WTC11 (cell line): Measurements from ENCODE around the gene PROZ. TPM values are rescaled to one million over a fixed set of nuclear protein-coding genes. Genes with fewer than 3 reads are reported as not detected.

Source experiments
- ATAC-seq: fragments of 200-7000 bp; cut with Tn5 transposase; 2 replicates; pipeline ENCODE4 v1.10.0; 2021; ENCODE audit warnings: mild to moderate bottlenecking, moderate library complexity
- CTCF ChIA-PET: fragments of 300-600 bp; sonication (Branson Sonifier 250); formaldehyde crosslinking; loops from one replicate; lab custom pipeline; 2021; ENCODE audit warnings: antibody characterized with exemption; lab: Charles Lee
- POLR2A ChIA-PET: fragments of 350-600 bp; sonication (Branson Sonifier 250); formaldehyde crosslinking; loops from one replicate; lab custom pipeline; 2021; ENCODE audit warnings: antibody characterized with exemption; lab: Charles Lee
- DNase-seq: peaks from one replicate; pipeline ENCODE4 v3.0.0; 2021; ENCODE audit warnings: low spot score
- H3K27ac Mint-ChIP-seq: 2 replicates; pipeline ENCODE4 v1.8.0; 2021; ENCODE audit warnings: mixed read lengths
- H3K27me3 Mint-ChIP-seq: 2 replicates; pipeline ENCODE4 v1.8.0; 2021; ENCODE audit warnings: low read depth, mild to moderate bottlenecking, moderate library complexity, mixed read lengths
- H3K36me3 Mint-ChIP-seq: 2 replicates; pipeline ENCODE4 v1.8.0; 2021; ENCODE audit warnings: mixed read lengths
- H3K4me1 Mint-ChIP-seq: 2 replicates; pipeline ENCODE4 v1.8.0; 2022; ENCODE audit warnings: mixed read lengths
- H3K4me3 Mint-ChIP-seq: 2 replicates; pipeline ENCODE4 v1.8.0; 2021; ENCODE audit warnings: mild to moderate bottlenecking, moderate library complexity, mixed read lengths
- H3K9me3 Mint-ChIP-seq: 2 replicates; pipeline ENCODE4 v1.8.0; 2021; ENCODE audit warnings: mixed read lengths
- ARID4B ChIP-seq: sonication (generic); formaldehyde crosslinking; IDR thresholded peaks from 2 replicates; pipeline ENCODE4 v1.8.0; 2023; ENCODE audit warnings: missing genetic modification reagents, mild to moderate bottlenecking, borderline replicate concordance
- ATF1 ChIP-seq: sonication (generic); formaldehyde crosslinking; IDR thresholded peaks from 2 replicates; pipeline ENCODE4 v1.8.1; 2023; ENCODE audit warnings: mild to moderate bottlenecking, moderate library complexity, missing genetic modification reagents
- ATF2 ChIP-seq: sonication (generic); formaldehyde crosslinking; IDR thresholded peaks from 2 replicates; pipeline ENCODE4 v1.8.1; 2022; ENCODE audit warnings: low read depth, missing genetic modification reagents, borderline replicate concordance
- ATF3 ChIP-seq: sonication (generic); formaldehyde crosslinking; conservative IDR thresholded peaks from 2 replicates; pipeline ENCODE4 v1.8.1; 2022; ENCODE audit warnings: mild to moderate bottlenecking, missing genetic modification reagents
- E2F1 ChIP-seq: sonication (generic); formaldehyde crosslinking; IDR thresholded peaks from 2 replicates; pipeline ENCODE4 v1.8.0; 2022; ENCODE audit warnings: mild to moderate bottlenecking, missing genetic modification reagents
- ETV6 ChIP-seq: sonication (generic); formaldehyde crosslinking; IDR thresholded peaks from 2 replicates; pipeline ENCODE4 v1.8.1; 2022; ENCODE audit warnings: mild to moderate bottlenecking, missing genetic modification reagents
- KAT7 ChIP-seq: sonication (generic); formaldehyde crosslinking; IDR thresholded peaks from 2 replicates; pipeline ENCODE4 v1.8.1; 2023; ENCODE audit warnings: missing genetic modification reagents, mild to moderate bottlenecking, borderline replicate concordance
- NR2C2 ChIP-seq: sonication (generic); formaldehyde crosslinking; IDR thresholded peaks from 2 replicates; pipeline ENCODE4 v1.8.0; 2022; ENCODE audit warnings: mild to moderate bottlenecking, missing genetic modification reagents
- PRDM15 ChIP-seq: sonication (generic); formaldehyde crosslinking; IDR thresholded peaks from 2 replicates; pipeline ENCODE4 v1.8.0; 2022; ENCODE audit warnings: missing genetic modification reagents
- SMAD3 ChIP-seq: sonication (generic); formaldehyde crosslinking; IDR thresholded peaks from 2 replicates; pipeline ENCODE4 v1.8.0; 2022; ENCODE audit warnings: missing genetic modification reagents, mild to moderate bottlenecking, borderline replicate concordance
- ZMAT4 ChIP-seq: fragments of 250-450 bp; sonication (Bioruptor Pico); IDR thresholded peaks from 2 replicates; pipeline ENCODE4 v1.9.0; 2021; ENCODE audit warnings: mild to moderate bottlenecking
- ZNF232 ChIP-seq: sonication (generic); formaldehyde crosslinking; IDR thresholded peaks from 2 replicates; pipeline ENCODE4 v1.8.0; 2022; ENCODE audit warnings: mild to moderate bottlenecking, missing genetic modification reagents
- ZNF263 ChIP-seq: sonication (generic); formaldehyde crosslinking; IDR thresholded peaks from 2 replicates; pipeline ENCODE4 v1.8.1; 2022; ENCODE audit warnings: low read depth, mild to moderate bottlenecking, moderate library complexity, missing genetic modification reagents
- ZNF396 ChIP-seq: fragments of 250-450 bp; sonication (Bioruptor Pico); IDR thresholded peaks from 2 replicates; pipeline ENCODE4 v1.8.0; 2021; ENCODE audit warnings: mild to moderate bottlenecking, moderate library complexity, borderline replicate concordance
- ZNF512 ChIP-seq: sonication (generic); formaldehyde crosslinking; IDR thresholded peaks from 2 replicates; pipeline ENCODE4 v1.8.1; 2022; ENCODE audit warnings: missing genetic modification reagents, borderline replicate concordance
- ZNF671 ChIP-seq: fragments of 250-450 bp; sonication (Bioruptor Pico); IDR thresholded peaks from 2 replicates; pipeline ENCODE4 v1.8.0; 2021; ENCODE audit warnings: mild to moderate bottlenecking
- total RNA-seq: library from RNA; stranded (reverse); gene quantifications from 3 replicates; pipeline ENCODE4 v1.2.3, GENCODE V29; 2021

PROZ gene
- total RNA-seq, 1 experiment from 2014 or later = not detected

- CTCF ChIA-PET = no interaction called here
- TF ChIP-seq ZNF512 (CRISPR knock-in tag) = no peak
- no peak for TF ChIP-seq ATF3
- TF ChIP-seq ARID4B (CRISPR knock-in tag) = no peak
- TF ChIP-seq, all 79 proteins: peak for 0
- ATAC-seq (no peak), DNase-seq (no peak)
- H3K9me3 Mint-ChIP-seq = no peaks in the 10 kb centered on the region
- peak overlapping the region; percentile 95 for H3K27ac Mint-ChIP-seq
- POLR2A ChIA-PET = no interaction called here
- peak overlapping the region; percentile 78 for H3K4me3 Mint-ChIP-seq
- peaks cover 27% of the 10 kb centered on the region; the same call in 1 of the 2 replicates for H3K36me3 Mint-ChIP-seq
- H3K4me1 Mint-ChIP-seq = peaks cover 42% of the 10 kb centered on the region
- no peaks in the 10 kb centered on the region for H3K27me3 Mint-ChIP-seq
Observed at GRCh38 chr13:113210833-113211232, 52.4 kb downstream of the PROZ start.

GRCh38 chr13:113211774-113212173 lies 53.3 kb downstream of the PROZ start:
- Mint-ChIP-seq H3K4me1 (peaks cover 36% of the 10 kb centered on the region), H3K9me3 (no peaks in the 10 kb centered on the region), H3K36me3 (peaks cover 20% of the 10 kb centered on the region; the same call in 1 of the 2 replicates), H3K4me3 (peak overlapping the region; percentile 78), H3K27me3 (no peaks in the 10 kb centered on the region), H3K27ac (peak overlapping the region; percentile 75)
- ATAC-seq (peak; percentile 31), DNase-seq (peak; percentile 56)
- TF ChIP-seq ATF3 (no peak), PRDM15 (peak; percentile 49), ATF1 (CRISPR knock-in tag) (no peak)
- ChIA-PET CTCF (interaction anchor here (0.8 to 1.1 kb wide), 3 partner anchors 26 to 269 kb away, joined by 3 to 14 read pairs (median 4); no protein-coding TSS in a partner anchor), POLR2A (no interaction called here)

GRCh38 chr13:113216254-113217048 lies 58.0 kb downstream of the PROZ start:
- CTCF ChIA-PET = interaction anchor here (0.6 kb wide), 1 partner anchor 300 kb away, joined by 3 read pairs; no protein-coding TSS in a partner anchor
- DNase-seq (no peak), ATAC-seq (peak; percentile 72)
- no peaks in the 10 kb centered on the region for H3K9me3 Mint-ChIP-seq
- no peaks in the 10 kb centered on the region for H3K27me3 Mint-ChIP-seq
- H3K27ac Mint-ChIP-seq = no peak overlapping the region; the same call in 1 of the 2 replicates
- H3K36me3 Mint-ChIP-seq = peaks cover 24% of the 10 kb centered on the region
- peaks cover 18% of the 10 kb centered on the region for H3K4me1 Mint-ChIP-seq
- no peak overlapping the region for H3K4me3 Mint-ChIP-seq
- POLR2A ChIA-PET = no interaction called here
- TF ChIP-seq E2F1 (CRISPR knock-in tag) = no peak
- TF ChIP-seq ZNF671 (CRISPR knock-in tag) = no peak
- no peak for TF ChIP-seq ETV6 (CRISPR knock-in tag)
- no peak for TF ChIP-seq ZNF263 (CRISPR knock-in tag)
- no peak for TF ChIP-seq NR2C2 (CRISPR knock-in tag)
- TF ChIP-seq ATF2 (CRISPR knock-in tag) = no peak
- no peak for TF ChIP-seq KAT7 (CRISPR knock-in tag)
- TF ChIP-seq ZMAT4 (CRISPR knock-in tag) = no peak
- no peak for TF ChIP-seq SMAD3 (CRISPR knock-in tag)
- no peak for TF ChIP-seq ZNF232
- TF ChIP-seq ZNF396 = no peak
